Right atrium auricular region (tissue), 2 donors: ENCODE measurements around the gene OR51A2. TPM values are rescaled to one million over a fixed set of nuclear protein-coding genes. Genes with fewer than 3 reads are reported as not detected.
"Not testable (repeated sequence)": the region's sequence is repeated elsewhere in the genome, so short reads cannot be mapped to it uniquely, and the experiment has no call there.

Experiments
- DNase-seq: peaks from one replicate; pipeline ENCODE4 v3.0.0-alpha.2; 2019; ENCODE audit warnings: low spot score
- H3K27ac ChIP-seq, 2 donors: fragments of 200-600 bp; sonication (generic); 1 replicate in 1 of 2; 2 replicates in 1 of 2; pipeline ENCODE4 v1.5.1; 2016 to 2019
- H3K27me3 ChIP-seq, 2 donors: fragments of 200-600 bp; sonication (generic); one replicate each; pipeline versions ENCODE4 v1.5.1 to v1.6.0; 2017 to 2019
- H3K36me3 ChIP-seq: fragments of 200-600 bp; sonication (generic); one replicate; pipeline ENCODE4 v1.5.1; 2016
- H3K4me1 ChIP-seq, 2 donors: fragments of 200-600 bp; sonication (generic); one replicate each; pipeline versions ENCODE4 v1.5.1 to v1.6.0; 2017 to 2019
- H3K4me3 ChIP-seq, 2 donors: fragments of 200-600 bp; sonication (generic); 1 replicate in 1 of 2; 2 replicates in 1 of 2; pipeline ENCODE4 v1.5.1; 2017 to 2019; ENCODE audit warnings: mild to moderate bottlenecking in 1 of 2, moderate library complexity in 1 of 2
- H3K9me3 ChIP-seq, 2 donors: fragments of 200-600 bp; sonication (generic); one replicate each; pipeline ENCODE4 v1.5.1; 2019
- total RNA-seq, 2 donors: library from RNA; depleted of rRNA; stranded (reverse); fragments of >200 nt; gene quantifications; one replicate each; pipeline ENCODE4 v1.1.0, GENCODE V29; 2016
- TF ChIP-seq, protein P1 (sequence below), 2 donors: fragments of 200-600 bp; sonication (generic); IDR thresholded peaks; one replicate each; pipeline ENCODE4 v1.5.1; 2019; ENCODE audit warnings: antibody characterized with exemption in 2 of 2

OR51A2 gene, protein sequence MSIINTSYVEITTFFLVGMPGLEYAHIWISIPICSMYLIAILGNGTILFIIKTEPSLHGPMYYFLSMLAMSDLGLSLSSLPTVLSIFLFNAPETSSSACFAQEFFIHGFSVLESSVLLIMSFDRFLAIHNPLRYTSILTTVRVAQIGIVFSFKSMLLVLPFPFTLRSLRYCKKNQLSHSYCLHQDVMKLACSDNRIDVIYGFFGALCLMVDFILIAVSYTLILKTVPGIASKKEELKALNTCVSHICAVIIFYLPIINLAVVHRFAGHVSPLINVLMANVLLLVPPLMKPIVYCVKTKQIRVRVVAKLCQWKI
- not detected for total RNA-seq

DNA sequence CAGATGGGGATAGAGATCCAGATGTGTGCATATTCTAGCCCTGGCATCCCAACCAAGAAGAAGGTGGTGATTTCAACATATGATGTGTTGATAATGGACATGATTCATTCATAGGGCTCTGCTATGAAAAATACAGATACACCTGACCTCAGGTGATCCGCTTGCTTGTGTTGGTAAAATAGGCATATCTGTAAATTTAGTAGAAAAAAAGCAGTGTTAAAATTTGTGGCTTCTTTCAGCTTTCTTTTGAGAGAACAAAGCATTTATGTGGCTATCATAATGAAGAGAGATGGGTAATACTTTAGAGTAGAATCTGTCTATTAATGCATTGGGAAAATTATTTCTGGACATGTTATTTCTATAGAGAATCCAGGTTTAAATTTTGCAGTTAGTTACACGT lies at the start of gene OR51A2:
Gene OR51A2, minus strand, starts transcription at position 101 of the 400 bp plus-strand sequence. Its CDS starts 0 bp downstream, at position 101.
- H3K36me3 ChIP-seq, result not testable (repeated sequence)

DNA sequence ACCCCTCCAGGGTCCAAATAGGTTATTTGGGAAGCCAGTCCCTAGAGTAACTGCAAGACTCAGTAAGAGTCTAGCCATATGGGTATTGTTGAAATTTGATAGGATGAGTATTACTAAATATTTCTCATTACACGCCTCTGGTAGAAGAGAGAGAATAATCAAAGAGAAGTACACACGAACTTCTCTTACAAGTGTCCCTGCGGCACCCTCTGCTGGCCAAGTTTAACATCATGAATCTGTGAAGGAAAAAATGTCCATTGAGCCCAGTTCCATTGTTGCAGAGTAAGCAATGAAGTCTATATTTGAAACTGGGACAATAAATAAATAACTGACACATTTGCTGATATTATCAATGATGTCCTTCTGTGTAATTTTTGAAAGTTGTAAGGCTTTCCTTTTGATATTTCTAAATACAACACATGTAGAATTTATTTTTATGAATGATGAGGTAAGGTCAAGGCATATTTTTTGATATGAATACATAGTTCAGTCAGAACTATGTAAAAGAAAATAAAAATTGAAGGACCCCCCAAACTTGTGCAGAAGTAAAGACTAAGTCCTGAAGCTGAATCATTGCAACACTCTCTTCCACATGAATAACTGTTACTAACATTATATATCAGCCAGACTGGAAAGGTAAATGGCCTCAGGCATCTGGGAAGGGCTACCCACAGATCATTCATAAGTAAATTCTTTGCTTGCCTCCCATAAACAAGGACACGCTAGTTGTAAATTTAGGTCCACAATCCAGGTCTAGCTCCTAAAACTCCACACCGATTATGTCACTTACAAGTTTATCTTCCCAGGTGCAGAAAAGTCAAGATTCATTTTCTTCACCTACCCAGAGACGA lies 49.1 kb upstream of the OR51A2 start:
- TF ChIP-seq, protein P1, sequence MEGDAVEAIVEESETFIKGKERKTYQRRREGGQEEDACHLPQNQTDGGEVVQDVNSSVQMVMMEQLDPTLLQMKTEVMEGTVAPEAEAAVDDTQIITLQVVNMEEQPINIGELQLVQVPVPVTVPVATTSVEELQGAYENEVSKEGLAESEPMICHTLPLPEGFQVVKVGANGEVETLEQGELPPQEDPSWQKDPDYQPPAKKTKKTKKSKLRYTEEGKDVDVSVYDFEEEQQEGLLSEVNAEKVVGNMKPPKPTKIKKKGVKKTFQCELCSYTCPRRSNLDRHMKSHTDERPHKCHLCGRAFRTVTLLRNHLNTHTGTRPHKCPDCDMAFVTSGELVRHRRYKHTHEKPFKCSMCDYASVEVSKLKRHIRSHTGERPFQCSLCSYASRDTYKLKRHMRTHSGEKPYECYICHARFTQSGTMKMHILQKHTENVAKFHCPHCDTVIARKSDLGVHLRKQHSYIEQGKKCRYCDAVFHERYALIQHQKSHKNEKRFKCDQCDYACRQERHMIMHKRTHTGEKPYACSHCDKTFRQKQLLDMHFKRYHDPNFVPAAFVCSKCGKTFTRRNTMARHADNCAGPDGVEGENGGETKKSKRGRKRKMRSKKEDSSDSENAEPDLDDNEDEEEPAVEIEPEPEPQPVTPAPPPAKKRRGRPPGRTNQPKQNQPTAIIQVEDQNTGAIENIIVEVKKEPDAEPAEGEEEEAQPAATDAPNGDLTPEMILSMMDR (IDR thresholded peaks at IDR 0.05), result peak; percentile 20 to 70
- H3K27ac ChIP-seq, result no peak overlapping the region
- H3K4me3 ChIP-seq, result no peak overlapping the region
- no peaks in the 10 kb centered on the region for H3K36me3 ChIP-seq
- H3K27me3 ChIP-seq, result no peaks in the 10 kb centered on the region
- DNase-seq, result no peak
- no peaks in the 10 kb centered on the region for H3K4me1 ChIP-seq
- H3K9me3 ChIP-seq, result no peaks in the 10 kb centered on the region

More for the DNA sequence above, at the start of gene OR51A2:
- not testable (repeated sequence) for DNase-seq, H3K27ac ChIP-seq, H3K27me3 ChIP-seq, H3K4me1 ChIP-seq, H3K9me3 ChIP-seq, H3K4me3 ChIP-seq

DNA sequence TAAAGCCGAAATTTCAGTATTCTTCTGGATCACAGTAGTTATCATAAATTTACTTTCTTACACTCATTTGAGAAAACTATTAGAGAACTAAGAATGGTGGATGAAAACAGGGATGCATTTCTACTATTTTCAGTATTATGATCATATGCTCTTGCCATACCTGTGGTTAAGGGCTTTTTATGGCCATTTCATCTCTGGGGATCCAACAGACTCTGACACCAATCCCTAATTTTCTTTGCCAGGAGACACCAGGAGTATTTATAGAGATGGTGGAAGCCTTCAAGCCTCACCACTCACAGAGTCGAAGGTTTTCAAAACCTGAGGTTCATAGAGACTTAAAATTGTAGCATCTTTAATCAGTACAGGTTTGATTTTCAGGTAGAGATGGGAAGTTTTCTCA lies 39.0 kb upstream of the OR51A2 start, which contains the start of gene OR51L1:
Gene OR51L1, plus strand, starts transcription at position 301 of the 400 bp plus-strand sequence. CDS start 4,132 bp downstream, outside the sequence.
- DNase-seq, result no peak
- TF ChIP-seq, protein P1 (IDR thresholded peaks at IDR 0.05), result no peak
- no peaks in the 10 kb centered on the region for H3K36me3 ChIP-seq
- no peaks in the 10 kb centered on the region for H3K9me3 ChIP-seq
- no peak within 1 kb of the TSS for H3K27ac ChIP-seq
- no peaks in the 10 kb centered on the region for H3K27me3 ChIP-seq
- no peaks in the 10 kb centered on the region for H3K4me1 ChIP-seq
- no peak within 1 kb of the TSS for H3K4me3 ChIP-seq

DNA sequence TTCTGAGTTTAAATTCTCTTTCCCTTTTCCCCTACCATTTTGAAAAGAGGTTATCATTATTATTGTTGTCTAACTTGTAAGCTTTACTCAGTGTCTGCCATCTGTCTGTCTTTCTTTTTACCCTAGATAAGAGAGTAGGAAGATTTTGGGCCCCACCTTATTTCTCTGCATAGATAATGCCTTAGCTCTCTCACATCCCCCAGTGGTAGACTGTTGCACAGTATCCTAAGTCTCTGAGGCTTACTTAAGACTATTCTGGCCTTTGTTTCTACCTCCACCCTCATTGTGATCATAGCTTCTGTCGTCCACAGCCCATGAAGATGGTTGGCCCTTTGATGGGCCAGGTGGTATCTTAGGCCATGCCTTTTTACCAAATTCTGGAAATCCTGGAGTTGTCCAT lies 35.5 kb upstream of the OR51A2 start:
- no peaks in the 10 kb centered on the region for H3K4me1 ChIP-seq
- H3K27ac ChIP-seq, result no peak overlapping the region
- no peaks in the 10 kb centered on the region for H3K9me3 ChIP-seq
- H3K36me3 ChIP-seq, result no peaks in the 10 kb centered on the region
- no peak overlapping the region for H3K4me3 ChIP-seq
- H3K27me3 ChIP-seq, result no peaks in the 10 kb centered on the region
- TF ChIP-seq, protein P1 (IDR thresholded peaks at IDR 0.05), result peak in 1 of 2 donors; percentile 23
- DNase-seq, result no peak

DNA sequence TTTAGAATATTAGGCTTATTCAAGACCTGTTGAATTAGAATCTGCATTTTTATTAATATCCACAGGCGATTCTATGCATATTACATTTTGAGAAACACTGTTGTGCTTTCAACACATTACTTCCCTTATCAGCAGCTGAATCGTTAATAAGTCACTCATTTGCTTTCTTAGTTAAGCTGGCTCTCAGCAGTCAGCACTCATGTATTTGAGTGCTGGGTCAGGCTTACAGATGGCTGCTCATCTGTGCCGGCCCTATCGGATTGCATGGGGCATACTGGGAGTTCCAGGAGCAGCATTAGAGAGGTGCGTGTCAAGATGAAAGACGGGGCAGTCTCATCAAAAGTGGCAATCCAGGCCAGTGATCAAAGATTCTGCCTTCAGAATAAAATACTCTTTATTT lies 28.3 kb upstream of the OR51A2 start:
- Histone ChIP-seq H3K4me1 (no peaks in the 10 kb centered on the region), H3K27ac (no peak overlapping the region), H3K27me3 (no peaks in the 10 kb centered on the region), H3K4me3 (no peak overlapping the region), H3K9me3 (no peaks in the 10 kb centered on the region), H3K36me3 (no peaks in the 10 kb centered on the region)
- DNase-seq, result no peak
- TF ChIP-seq, protein P1 (IDR thresholded peaks at IDR 0.05), result no peak

DNA sequence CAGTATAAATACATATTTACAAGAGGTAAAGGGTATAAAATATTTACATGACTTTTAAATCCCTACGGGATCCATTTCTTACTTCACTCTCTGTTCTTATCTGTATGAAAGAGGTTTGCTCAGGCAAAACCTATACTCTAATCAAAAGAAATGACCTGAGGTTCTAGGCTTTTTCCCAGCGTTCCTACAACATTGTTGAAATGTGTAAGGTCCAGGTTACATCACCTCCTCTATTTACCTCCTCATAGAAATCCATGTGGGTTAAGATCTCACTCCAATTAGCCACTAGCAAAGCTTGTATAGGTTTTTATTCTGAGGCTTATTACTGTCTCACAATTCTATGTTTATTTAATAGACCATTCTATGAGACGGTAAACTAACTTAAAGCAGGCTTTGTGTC lies 27.2 kb upstream of the OR51A2 start:
- no peak overlapping the region for H3K4me3 ChIP-seq
- no peaks in the 10 kb centered on the region for H3K4me1 ChIP-seq
- TF ChIP-seq, protein P1 (IDR thresholded peaks at IDR 0.05), result no peak
- no peaks in the 10 kb centered on the region for H3K9me3 ChIP-seq
- no peak overlapping the region for H3K27ac ChIP-seq
- DNase-seq, result no peak
- no peaks in the 10 kb centered on the region for H3K36me3 ChIP-seq
- no peaks in the 10 kb centered on the region for H3K27me3 ChIP-seq
